Subcutaneous adipose tissue (tissue), 4 donors: ENCODE measurements around the gene WNT6. TPM values are rescaled to one million over a fixed set of nuclear protein-coding genes. Genes with fewer than 3 reads are reported as not detected.

Experiments
- total RNA-seq, 4 donors: library from RNA; depleted of rRNA; stranded (reverse); fragments of >200 nt; gene quantifications; one replicate each; pipeline ENCODE4 v1.1.0, GENCODE V29; 2016
- TF ChIP-seq, protein P1 (sequence below): fragments of 450-650 bp; IDR thresholded peaks from one replicate; pipeline ENCODE4 v1.5.1; 2016; ENCODE audit warnings: low read depth, mild to moderate bottlenecking, control low read depth, antibody characterized with exemption, moderate library complexity

The WNT6 gene
- total RNA-seq, 4 donors from 2014 or later, result 0.34 to 2.0 TPM; not detected in 2

DNA sequence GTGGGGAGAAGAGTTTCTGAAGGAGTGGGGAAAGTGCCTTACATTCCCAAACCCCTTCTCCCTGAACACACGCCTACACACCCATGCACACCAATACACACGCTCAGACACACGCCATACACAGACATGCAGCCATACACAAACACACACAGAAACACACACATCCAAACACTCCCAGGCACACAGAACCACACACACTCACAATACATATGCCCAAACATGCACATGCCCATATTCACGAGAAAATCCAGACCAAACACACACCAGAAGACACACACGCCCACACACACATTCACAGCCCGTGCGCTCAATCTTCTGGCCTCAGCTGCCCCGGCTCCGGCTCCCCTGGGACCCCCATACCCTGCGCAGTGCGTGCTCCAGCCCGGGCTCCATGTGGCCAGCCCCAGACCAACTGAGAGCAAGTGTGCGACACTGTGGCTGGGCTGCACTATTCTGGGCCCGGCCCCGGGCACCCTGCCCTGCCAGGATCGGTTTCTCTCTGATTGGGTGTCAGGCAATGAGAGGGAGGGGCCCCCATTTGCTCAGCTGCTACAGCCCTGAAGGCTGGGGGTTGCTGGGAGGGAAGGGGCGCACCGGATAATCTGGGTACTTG is 28.1 kb upstream of the WNT6 start, which contains the start of gene PRKAG3:
TSS of gene PRKAG3 (minus strand) at position 426 of the 613 bp plus-strand sequence.
- TF ChIP-seq, protein P1, sequence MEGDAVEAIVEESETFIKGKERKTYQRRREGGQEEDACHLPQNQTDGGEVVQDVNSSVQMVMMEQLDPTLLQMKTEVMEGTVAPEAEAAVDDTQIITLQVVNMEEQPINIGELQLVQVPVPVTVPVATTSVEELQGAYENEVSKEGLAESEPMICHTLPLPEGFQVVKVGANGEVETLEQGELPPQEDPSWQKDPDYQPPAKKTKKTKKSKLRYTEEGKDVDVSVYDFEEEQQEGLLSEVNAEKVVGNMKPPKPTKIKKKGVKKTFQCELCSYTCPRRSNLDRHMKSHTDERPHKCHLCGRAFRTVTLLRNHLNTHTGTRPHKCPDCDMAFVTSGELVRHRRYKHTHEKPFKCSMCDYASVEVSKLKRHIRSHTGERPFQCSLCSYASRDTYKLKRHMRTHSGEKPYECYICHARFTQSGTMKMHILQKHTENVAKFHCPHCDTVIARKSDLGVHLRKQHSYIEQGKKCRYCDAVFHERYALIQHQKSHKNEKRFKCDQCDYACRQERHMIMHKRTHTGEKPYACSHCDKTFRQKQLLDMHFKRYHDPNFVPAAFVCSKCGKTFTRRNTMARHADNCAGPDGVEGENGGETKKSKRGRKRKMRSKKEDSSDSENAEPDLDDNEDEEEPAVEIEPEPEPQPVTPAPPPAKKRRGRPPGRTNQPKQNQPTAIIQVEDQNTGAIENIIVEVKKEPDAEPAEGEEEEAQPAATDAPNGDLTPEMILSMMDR, result no peak

DNA sequence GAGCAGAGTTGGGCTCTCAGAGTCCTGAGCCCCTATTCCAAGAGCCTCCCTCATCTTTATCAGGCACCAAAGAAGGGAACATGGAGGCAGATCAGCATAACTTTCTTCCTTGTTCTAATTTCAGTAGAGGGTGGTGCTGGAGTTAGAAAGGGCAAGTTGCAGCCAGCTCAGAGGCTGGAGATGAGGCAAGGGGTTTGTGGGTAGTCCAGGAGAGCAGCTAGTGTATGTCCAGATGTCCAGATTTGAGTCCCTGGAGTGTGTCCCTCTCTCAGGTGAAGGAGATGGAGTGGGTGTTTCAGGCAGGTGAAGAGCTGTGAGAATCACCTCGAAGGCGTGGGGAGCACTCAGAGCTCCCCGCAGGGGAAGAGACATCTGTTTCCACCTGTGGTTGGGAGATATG is 27.5 kb upstream of the WNT6 start:
- TF ChIP-seq, protein P1, result no peak

DNA sequence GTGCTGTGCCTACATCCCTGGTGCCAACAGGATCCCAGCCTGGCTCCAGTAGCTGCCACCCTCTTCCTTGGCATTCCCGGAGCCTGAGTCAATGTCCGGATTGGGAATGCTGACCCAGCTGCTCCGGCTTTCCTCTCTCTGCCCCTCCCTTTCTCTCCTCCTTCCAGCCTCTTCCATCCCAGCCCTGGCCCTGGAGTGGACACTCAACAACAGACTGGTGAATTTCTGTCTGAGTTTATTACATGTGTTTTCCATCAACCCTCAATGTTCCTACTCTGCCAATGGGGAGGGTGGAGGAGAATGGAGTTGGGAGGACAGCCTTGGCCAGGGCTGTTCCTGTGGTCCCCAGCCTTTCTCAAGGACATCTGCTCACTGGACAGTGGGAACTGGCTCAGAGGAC is 27.1 kb upstream of the WNT6 start:
- TF ChIP-seq, protein P1, result no peak

DNA sequence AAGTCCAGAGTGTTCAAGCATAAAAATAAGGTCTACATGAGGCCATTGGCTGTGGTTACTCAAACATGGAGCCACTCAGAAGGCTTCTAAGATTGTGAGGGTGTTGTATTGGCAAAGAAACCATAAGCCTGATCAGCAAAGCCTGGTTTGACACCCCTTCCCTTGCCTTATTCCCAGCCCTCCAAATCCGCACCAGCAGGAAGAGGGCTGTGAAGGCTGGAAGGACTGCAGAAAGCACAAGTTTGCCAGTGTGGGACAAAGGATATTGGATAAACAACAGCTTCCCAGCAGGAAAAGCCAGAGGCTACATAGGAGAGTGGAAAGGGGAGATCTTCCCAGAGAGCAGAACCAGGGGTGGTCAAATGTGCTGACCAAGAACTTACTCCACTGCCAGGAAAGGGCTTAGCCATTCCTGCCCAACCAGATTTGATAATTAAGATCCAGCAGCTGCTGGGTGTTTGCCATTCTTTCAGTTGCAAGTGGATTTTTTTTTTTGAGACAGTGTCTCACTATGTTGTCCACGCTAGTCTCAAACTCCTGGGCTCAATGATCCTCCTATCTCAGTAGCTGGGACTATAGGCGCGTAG is 26.5 kb upstream of the WNT6 start:
- TF ChIP-seq, protein P1, result no peak

DNA sequence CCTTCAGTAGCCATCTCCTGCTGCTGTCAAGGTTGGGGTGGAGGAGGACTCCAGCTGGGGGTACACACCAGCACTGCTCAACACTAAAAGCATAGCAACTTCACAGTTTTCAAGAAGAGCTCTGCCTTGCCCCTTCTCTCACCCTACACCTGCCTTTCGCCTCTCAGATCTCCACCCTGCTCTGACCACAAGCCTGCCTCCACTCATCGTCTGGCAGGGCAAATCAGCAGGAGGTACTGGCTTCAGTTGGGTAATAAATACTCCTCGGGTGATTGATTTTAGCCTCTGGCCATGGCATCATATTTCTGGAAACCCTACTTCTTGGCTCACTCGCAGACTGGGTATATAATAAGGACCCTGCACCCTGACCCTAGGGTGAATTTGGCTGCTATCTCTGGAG is 24.9 kb upstream of the WNT6 start:
- TF ChIP-seq, protein P1, result no peak

DNA sequence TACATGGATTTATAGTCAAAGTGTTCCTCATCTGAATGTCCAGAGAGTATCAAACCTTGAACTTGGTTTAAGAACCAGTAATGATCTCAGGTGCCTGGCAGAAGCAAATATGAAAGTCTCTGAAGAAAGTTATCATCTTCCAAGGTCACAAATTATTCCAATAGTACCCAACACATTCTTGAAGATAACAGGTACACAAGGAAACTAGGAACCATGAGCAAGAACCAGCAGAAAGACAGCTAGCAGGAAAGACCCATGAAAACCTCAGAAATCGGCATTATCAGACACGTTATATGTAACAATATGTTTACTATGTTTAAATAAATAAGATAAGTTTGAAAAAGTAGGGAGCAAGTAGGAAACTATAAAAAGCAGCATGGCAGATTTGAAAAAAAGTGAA is 22.1 kb upstream of the WNT6 start:
- TF ChIP-seq, protein P1, result no peak

DNA sequence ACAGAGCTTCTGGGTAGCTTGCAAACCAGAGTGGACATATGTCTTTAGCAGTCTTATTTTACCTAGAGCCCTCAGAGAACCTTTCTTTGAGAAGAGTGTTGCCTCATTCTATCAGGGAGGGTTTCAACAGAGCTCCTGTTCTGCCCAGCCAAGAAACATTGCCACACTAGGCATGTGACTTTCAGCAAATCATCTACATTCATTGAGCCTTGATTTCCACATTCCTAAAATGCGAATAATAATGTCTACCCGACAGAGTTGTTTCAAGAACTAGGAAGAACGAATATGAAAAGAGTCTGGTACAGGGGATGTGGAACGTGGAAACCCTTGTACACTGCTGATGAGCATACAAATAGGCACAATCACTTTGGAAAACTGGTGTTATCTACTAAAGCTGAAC is 20.2 kb upstream of the WNT6 start:
- TF ChIP-seq, protein P1, result no peak
